ENCODE measurements around the gene ARHGAP15. TPM values are rescaled to one million over a fixed set of nuclear protein-coding genes. Genes with fewer than 3 reads are reported as not detected.

The ARHGAP15 gene
- total RNA-seq, 1 experiment from 2014 or later, result 0.42 TPM

GRCh38 chr2:143582046-143582747, 453.0 kb downstream of the ARHGAP15 start:
- no peak overlapping the region for H2AFZ ChIP-seq (ENCODE audit: low read depth, low read length, poor library complexity, severe bottlenecking)
- intact Hi-C loops (cut with micrococcal nuclease), result no loop called here
- DNase-seq (ENCODE audit: low read depth, low spot score), result no peak

GRCh38 chr2:143584936-143585335, 455.7 kb downstream of the ARHGAP15 start:
- H3K4me2 ChIP-seq (ENCODE audit: low read length), result no peak overlapping the region
- no peaks in the 10 kb centered on the region for H3K79me2 ChIP-seq (ENCODE audit: insufficient read depth, low read length)
- no peaks in the 10 kb centered on the region for H3K4me1 ChIP-seq (ENCODE audit: control insufficient read depth in 1 of 2, insufficient read depth in 2 of 2, low read length in 2 of 2)
- RAD21 ChIA-PET (ENCODE audit: low non-redundant PET in 1 of 2, low total read pairs in 2 of 2, uncharacterized antibody in 2 of 2, unreplicated experiment in 2 of 2), result no interaction called here
- H2AFZ ChIP-seq (ENCODE audit: low read depth, low read length, poor library complexity, severe bottlenecking), result no peak overlapping the region
- intact Hi-C loops (cut with micrococcal nuclease), result no loop called here
- H3K36me3 ChIP-seq (ENCODE audit: control insufficient read depth in 1 of 2, insufficient read depth in 2 of 2, low read length in 2 of 2), result no peaks in the 10 kb centered on the region
- POLR2A ChIA-PET, result no interaction called here
- no peaks in the 10 kb centered on the region for H4K20me1 ChIP-seq (ENCODE audit: insufficient read depth)
- no peak for ATAC-seq
- no peaks in the 10 kb centered on the region for H3K27me3 ChIP-seq (ENCODE audit: insufficient read depth, low read length)
- TF ChIP-seq ELF1 (IDR thresholded peaks at IDR 0.05; ENCODE audit: borderline replicate concordance, low read depth) (no peak), ZFX (IDR thresholded peaks at IDR 0.05) (no peak), EZH2phosphoT487 (IDR thresholded peaks at IDR 0.05; ENCODE audit: borderline replicate concordance) (no peak), EGR1 (IDR thresholded peaks at IDR 0.05; ENCODE audit: low read depth) (no peak), JUND (IDR thresholded peaks at IDR 0.05) (no peak)
- TF ChIP-seq, protein P1, sequence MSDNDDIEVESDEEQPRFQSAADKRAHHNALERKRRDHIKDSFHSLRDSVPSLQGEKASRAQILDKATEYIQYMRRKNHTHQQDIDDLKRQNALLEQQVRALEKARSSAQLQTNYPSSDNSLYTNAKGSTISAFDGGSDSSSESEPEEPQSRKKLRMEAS (IDR thresholded peaks at IDR 0.05), result no peak
- DNase-seq (ENCODE audit: low read depth, low spot score), result no peak
- no peak overlapping the region for H3K27ac ChIP-seq (ENCODE audit: low read depth, low read length)
- no peak overlapping the region for H3K9ac ChIP-seq (ENCODE audit: low read length)
- CTCF ChIA-PET, result no interaction called here
- no peaks in the 10 kb centered on the region for H3K9me2 ChIP-seq (ENCODE audit: insufficient read depth)
- BruUV-seq (replicated peaks), result no TSS peak
- no peak overlapping the region for H3K4me3 ChIP-seq (replicated peaks in 1 of 2; ENCODE audit: low read depth in 1 of 2, low read length in 2 of 2)
- no peaks in the 10 kb centered on the region for H3K9me3 ChIP-seq (ENCODE audit: control insufficient read depth in 1 of 2, insufficient read depth in 1 of 2, low read depth in 1 of 2, low read length in 2 of 2)

More at GRCh38 chr2:143582046-143582747, 453.0 kb downstream of the ARHGAP15 start:
- no peaks in the 10 kb centered on the region for H4K20me1 ChIP-seq (ENCODE audit: insufficient read depth)
- no peaks in the 10 kb centered on the region for H3K79me2 ChIP-seq (ENCODE audit: insufficient read depth, low read length)
- peak; percentile 43 for TF ChIP-seq RAD21 (IDR thresholded peaks at IDR 0.05; ENCODE audit: low read depth)
- TF ChIP-seq, protein P2, sequence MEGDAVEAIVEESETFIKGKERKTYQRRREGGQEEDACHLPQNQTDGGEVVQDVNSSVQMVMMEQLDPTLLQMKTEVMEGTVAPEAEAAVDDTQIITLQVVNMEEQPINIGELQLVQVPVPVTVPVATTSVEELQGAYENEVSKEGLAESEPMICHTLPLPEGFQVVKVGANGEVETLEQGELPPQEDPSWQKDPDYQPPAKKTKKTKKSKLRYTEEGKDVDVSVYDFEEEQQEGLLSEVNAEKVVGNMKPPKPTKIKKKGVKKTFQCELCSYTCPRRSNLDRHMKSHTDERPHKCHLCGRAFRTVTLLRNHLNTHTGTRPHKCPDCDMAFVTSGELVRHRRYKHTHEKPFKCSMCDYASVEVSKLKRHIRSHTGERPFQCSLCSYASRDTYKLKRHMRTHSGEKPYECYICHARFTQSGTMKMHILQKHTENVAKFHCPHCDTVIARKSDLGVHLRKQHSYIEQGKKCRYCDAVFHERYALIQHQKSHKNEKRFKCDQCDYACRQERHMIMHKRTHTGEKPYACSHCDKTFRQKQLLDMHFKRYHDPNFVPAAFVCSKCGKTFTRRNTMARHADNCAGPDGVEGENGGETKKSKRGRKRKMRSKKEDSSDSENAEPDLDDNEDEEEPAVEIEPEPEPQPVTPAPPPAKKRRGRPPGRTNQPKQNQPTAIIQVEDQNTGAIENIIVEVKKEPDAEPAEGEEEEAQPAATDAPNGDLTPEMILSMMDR (IDR thresholded peaks at IDR 0.05 in 2 of 3, conservative IDR thresholded peaks at IDR 0.05 in 1 of 3; ENCODE audit: borderline replicate concordance in 1 of 3, insufficient read depth in 1 of 3, low read depth in 2 of 3, low read length in 2 of 3), result peak in 1 of 3 experiments; percentile 17; a peak in 1 of 6 replicates
- TF ChIP-seq, protein P1 (IDR thresholded peaks at IDR 0.05), result no peak
- H3K27me3 ChIP-seq (ENCODE audit: insufficient read depth, low read length), result no peaks in the 10 kb centered on the region
- H3K9me2 ChIP-seq (ENCODE audit: insufficient read depth), result no peaks in the 10 kb centered on the region
- H3K4me3 ChIP-seq (replicated peaks in 1 of 2; ENCODE audit: low read depth in 1 of 2, low read length in 2 of 2), result no peak overlapping the region
- H3K36me3 ChIP-seq (ENCODE audit: control insufficient read depth in 1 of 2, insufficient read depth in 2 of 2, low read length in 2 of 2), result no peaks in the 10 kb centered on the region
- H3K9ac ChIP-seq (ENCODE audit: low read length), result no peak overlapping the region
- ChIA-PET CTCF (no interaction called here), RAD21 (ENCODE audit: low non-redundant PET in 1 of 2, low total read pairs in 2 of 2, uncharacterized antibody in 2 of 2, unreplicated experiment in 2 of 2) (no interaction called here), POLR2A (no interaction called here)
- H3K9me3 ChIP-seq (ENCODE audit: control insufficient read depth in 1 of 2, insufficient read depth in 1 of 2, low read depth in 1 of 2, low read length in 2 of 2), result no peaks in the 10 kb centered on the region
- H3K4me1 ChIP-seq (ENCODE audit: control insufficient read depth in 1 of 2, insufficient read depth in 2 of 2, low read length in 2 of 2), result no peaks in the 10 kb centered on the region
- BruUV-seq (replicated peaks), result no TSS peak
- no peak overlapping the region for H3K27ac ChIP-seq (ENCODE audit: low read depth, low read length)
- H3K4me2 ChIP-seq (ENCODE audit: low read length), result no peak overlapping the region
- no peak for ATAC-seq
